HG03025 (cell line): ENCODE measurements around the gene SREBF2.
"Not testable (repeated sequence)": the region's sequence is repeated elsewhere in the genome, so short reads cannot be mapped to it uniquely, and the experiment has no call there.

Source experiments
- ATAC-seq: cut with Tn5 transposase; IDR thresholded peaks from one replicate; pipeline ENCODE4 v1.9.1; 2021; ENCODE audit warnings: mild to moderate bottlenecking, moderate library complexity; ENCODE audit not compliant: unreplicated experiment, low FRiP score

The SREBF2 gene

GRCh38 chr22:41820447-41820846, 12.5 kb upstream of the SREBF2 start:
- ATAC-seq = no peak

- no peak for ATAC-seq
Measured at GRCh38 chr22:41821471-41822316, 11.2 kb upstream of the SREBF2 start.

GRCh38 chr22:41822317-41823057, 10.4 kb upstream of the SREBF2 start:
- ATAC-seq = no peak

GRCh38 chr22:41823797-41824196, 9.1 kb upstream of the SREBF2 start:
- ATAC-seq = no peak

GRCh38 chr22:41825376-41825775, 7.5 kb upstream of the SREBF2 start:
- ATAC-seq = no peak

GRCh38 chr22:41826021-41826420, 6.9 kb upstream of the SREBF2 start:
- no peak for ATAC-seq

- ATAC-seq = no peak
Measured at GRCh38 chr22:41826430-41827383, 6.2 kb upstream of the SREBF2 start.

GRCh38 chr22:41827671-41828070, 5.2 kb upstream of the SREBF2 start:
- no peak for ATAC-seq

- no peak for ATAC-seq
Measured at GRCh38 chr22:41828516-41828915, 4.4 kb upstream of the SREBF2 start.

GRCh38 chr22:41830174-41830573, 2.7 kb upstream of the SREBF2 start:
- no peak for ATAC-seq

- no peak for ATAC-seq
Measured at GRCh38 chr22:41831383-41831782, 1.5 kb upstream of the SREBF2 start.

GRCh38 chr22:41831828-41832552, 915 bp upstream of the SREBF2 start:
- ATAC-seq = no peak

GRCh38 chr22:41833369-41834004, 582 bp downstream of the SREBF2 start:
- peak; percentile 16 for ATAC-seq

GRCh38 chr22:41834005-41834944, 1.4 kb downstream of the SREBF2 start:
- no peak for ATAC-seq

- not testable (repeated sequence) for ATAC-seq
Measured at GRCh38 chr22:41835462-41835861, 2.6 kb downstream of the SREBF2 start.

GRCh38 chr22:41836551-41836950, 3.6 kb downstream of the SREBF2 start:
- ATAC-seq = no peak

GRCh38 chr22:41838842-41839618, 6.1 kb downstream of the SREBF2 start:
- ATAC-seq = no peak

GRCh38 chr22:41840216-41840615, 7.3 kb downstream of the SREBF2 start:
- ATAC-seq = no peak
